Lung microvascular endothelial cell (primary cell): ENCODE measurements around the gene FFAR1. TPM values are rescaled to one million over a fixed set of nuclear protein-coding genes. Genes with fewer than 3 reads are reported as not detected.

Experiments
- DNase-seq, 2 donors: peaks; one replicate each; pipeline versions ENCODE4 v3.0.0 to v3.0.0-alpha.2; 2010; ENCODE audit warnings: low read depth in 2 of 2
- total RNA-seq: library from RNA; depleted of rRNA; stranded (reverse); fragments of >200 nt; gene quantifications from 2 replicates; pipeline ENCODE4 v1.2.1, GENCODE V29; 2014

The FFAR1 gene
- total RNA-seq = not detected in 2 replicates

GRCh38 chr19:35347171-35347929 lies at the start of gene FFAR1:
Gene FFAR1 (plus strand): TSS chr19:35347902. CDS start chr19:35351552, 3,650 bp downstream.
- DNase-seq = no peak

GRCh38 chr19:35297922-35298321 lies 49.8 kb upstream of the FFAR1 start:
- no peak for DNase-seq

GRCh38 chr19:35298561-35298972 lies 49.1 kb upstream of the FFAR1 start:
- DNase-seq = no peak

- peak in 1 of 2 donors; percentile 18 for DNase-seq
Observed at GRCh38 chr19:35299523-35300338, 48.0 kb upstream of the FFAR1 start.

GRCh38 chr19:35300339-35300649 lies 47.4 kb upstream of the FFAR1 start:
- no peak for DNase-seq

GRCh38 chr19:35301961-35302360 lies 45.7 kb upstream of the FFAR1 start:
- DNase-seq = no peak

GRCh38 chr19:35302446-35302845 lies 45.3 kb upstream of the FFAR1 start:
- DNase-seq = no peak

- no peak for DNase-seq
Observed at GRCh38 chr19:35303357-35303915, 44.3 kb upstream of the FFAR1 start.

GRCh38 chr19:35304036-35304435 lies 43.7 kb upstream of the FFAR1 start:
- DNase-seq = no peak

- DNase-seq = no peak
Observed at GRCh38 chr19:35305181-35305580, 42.5 kb upstream of the FFAR1 start.

GRCh38 chr19:35306473-35307246 lies 41.0 kb upstream of the FFAR1 start:
- DNase-seq = peak in 1 of 2 donors; percentile 16

- no peak for DNase-seq
Observed at GRCh38 chr19:35307931-35308330, 39.8 kb upstream of the FFAR1 start.

GRCh38 chr19:35308910-35309309 lies 38.8 kb upstream of the FFAR1 start:
- DNase-seq = no peak

- DNase-seq = no peak
Observed at GRCh38 chr19:35309481-35310279, 38.0 kb upstream of the FFAR1 start.

- no peak for DNase-seq
Observed at GRCh38 chr19:35310331-35310730, 37.4 kb upstream of the FFAR1 start.

- no peak for DNase-seq
Observed at GRCh38 chr19:35310811-35311465, 36.8 kb upstream of the FFAR1 start.

- DNase-seq = no peak
Observed at GRCh38 chr19:35311901-35312665, 35.6 kb upstream of the FFAR1 start.

- no peak for DNase-seq
Observed at GRCh38 chr19:35313587-35313986, 34.1 kb upstream of the FFAR1 start.

GRCh38 chr19:35314031-35314430 lies 33.7 kb upstream of the FFAR1 start:
- DNase-seq = no peak
